Nucleus accumbens (tissue), 56 donors: ENCODE measurements around the gene SPDEF.

Source experiments
- DNase-seq, 56 donors: peaks; one replicate each; lab custom pipeline; 2025; lab: John Stamatoyannopoulos, UW

Gene SPDEF

GRCh38 chr6:34556031-34556471, at the start of gene SPDEF:
TSS of gene SPDEF (minus strand) at chr6:34556329. CDS start at chr6:34544455, 11,874 bp downstream.
- no peak for DNase-seq

- DNase-seq, result no peak
Measured at GRCh38 chr6:34603707-34604106, 47.6 kb upstream of the SPDEF start.

GRCh38 chr6:34602318-34603111, 46.4 kb upstream of the SPDEF start:
- DNase-seq, result no peak

GRCh38 chr6:34601706-34602105, 45.6 kb upstream of the SPDEF start:
- peak in 14 of 56 donors; percentile 5 to 44 (median 11) for DNase-seq

GRCh38 chr6:34600796-34601195, 44.7 kb upstream of the SPDEF start:
- no peak for DNase-seq

GRCh38 chr6:34600101-34600500, 44.0 kb upstream of the SPDEF start:
- no peak for DNase-seq

- peak in 4 of 56 donors; percentile 5 to 31 (median 8) for DNase-seq
Measured at GRCh38 chr6:34598712-34599111, 42.6 kb upstream of the SPDEF start.

- DNase-seq, result no peak
Measured at GRCh38 chr6:34597605-34598353, 41.6 kb upstream of the SPDEF start.

GRCh38 chr6:34596798-34597197, 40.7 kb upstream of the SPDEF start:
- DNase-seq, result no peak

GRCh38 chr6:34595332-34596184, 39.4 kb upstream of the SPDEF start:
- no peak for DNase-seq

GRCh38 chr6:34593701-34594100, 37.6 kb upstream of the SPDEF start:
- no peak for DNase-seq

- no peak for DNase-seq
Measured at GRCh38 chr6:34592208-34592952, 36.3 kb upstream of the SPDEF start.

GRCh38 chr6:34589691-34590090, 33.6 kb upstream of the SPDEF start:
- DNase-seq, result no peak

GRCh38 chr6:34589140-34589539, 33.0 kb upstream of the SPDEF start:
- no peak for DNase-seq

- DNase-seq, result no peak
Measured at GRCh38 chr6:34587851-34588250, 31.7 kb upstream of the SPDEF start.

GRCh38 chr6:34587325-34587724, 31.2 kb upstream of the SPDEF start:
- DNase-seq, result no peak

GRCh38 chr6:34586327-34587040, 30.4 kb upstream of the SPDEF start:
- no peak for DNase-seq

- peak in 3 of 56 donors; percentile 4 to 24 (median 16) for DNase-seq
Measured at GRCh38 chr6:34585512-34586061, 29.5 kb upstream of the SPDEF start.

- DNase-seq, result no peak
Measured at GRCh38 chr6:34585108-34585507, 29.0 kb upstream of the SPDEF start.
